ENCODE measurements around the gene FCRL5.

- TF ChIP-seq GABPA (IDR thresholded peaks at IDR 0.05; ENCODE audit: low read depth) (no peak), REST (IDR thresholded peaks at IDR 0.05; ENCODE audit: insufficient replicate concordance, low read depth) (no peak), CTCF (IDR thresholded peaks at IDR 0.05; ENCODE audit: insufficient read depth, low read length) (no peak), POLR2AphosphoS5 (IDR thresholded peaks at IDR 0.05; ENCODE audit: low read depth) (no peak), SPI1 (IDR thresholded peaks at IDR 0.05; ENCODE audit: borderline replicate concordance, low read depth) (no peak)
Measured at GRCh38 chr1:157519451-157519850, 32.9 kb downstream of the FCRL5 start.

All from HL-60 (cell line).